HepG2 (cell line): ENCODE data around the gene TM4SF20. TPM values are rescaled to one million over a fixed set of nuclear protein-coding genes. Genes with fewer than 3 reads are reported as not detected.

Experiments
- CBFB ChIP-seq: sonication (generic); formaldehyde crosslinking; IDR thresholded peaks from 2 replicates; pipeline ENCODE4 v1.4.0; 2020; ENCODE audit warnings: missing genetic modification reagents
- CENPT ChIP-seq: sonication (generic); formaldehyde crosslinking; IDR thresholded peaks from 2 replicates; pipeline ENCODE4 v1.8.0; 2022; ENCODE audit warnings: low read depth, mild to moderate bottlenecking, moderate library complexity, missing genetic modification reagents
- KMT2B ChIP-seq: IDR thresholded peaks from 2 replicates; pipeline ENCODE4 v1.6.1; 2016; ENCODE audit warnings: missing genetic modification reagents, missing compliant biosample characterization
- MTERF4 ChIP-seq: sonication (generic); formaldehyde crosslinking; IDR thresholded peaks from 2 replicates; pipeline ENCODE4 v1.8.0; 2023; ENCODE audit warnings: mild to moderate bottlenecking, missing genetic modification reagents
- NR2F6 ChIP-seq, 2 experiments: IDR thresholded peaks; 2 replicates each; pipeline ENCODE4 v1.6.1; 2016; ENCODE audit warnings: antibody characterized with exemption in 1 of 2, mild to moderate bottlenecking in 1 of 2
- PHB2 ChIP-seq: fragments of 450-650 bp; IDR thresholded peaks from 2 replicates; pipeline ENCODE4 v1.6.1; 2018; ENCODE audit not compliant: partially characterized antibody
- SIN3A ChIP-seq: IDR thresholded peaks from 2 replicates; pipeline ENCODE4 v1.6.1; 2011; ENCODE audit warnings: low read depth, mild to moderate bottlenecking, control low read depth, low read length, borderline replicate concordance
- TGIF2 ChIP-seq: IDR thresholded peaks from 2 replicates; pipeline ENCODE4 v1.6.1; 2016; ENCODE audit warnings: control low read depth, missing compliant biosample characterization
- ZFP62 ChIP-seq: sonication (generic); formaldehyde crosslinking; IDR thresholded peaks from 2 replicates; pipeline ENCODE4 v1.4.0; 2020; ENCODE audit warnings: missing genetic modification reagents
- ZNF101 ChIP-seq: sonication (generic); formaldehyde crosslinking; IDR thresholded peaks from 2 replicates; pipeline ENCODE4 v1.4.0; 2020; ENCODE audit warnings: mild to moderate bottlenecking, low read depth, missing genetic modification reagents, borderline replicate concordance
- ZNF451 ChIP-seq: sonication (generic); formaldehyde crosslinking; IDR thresholded peaks from 2 replicates; pipeline ENCODE4 v1.5.0; 2020; ENCODE audit warnings: mild to moderate bottlenecking, missing genetic modification reagents
- polyA plus RNA-seq, 8 experiments: library from polyadenylated mRNA; depleted of rRNA in 3 of 8; stranded (reverse) in 7 of 8; unstranded in 1 of 8; fragments of >200 nt; fragmentation: Illumina TruSeq in 4 of 8; extraction: Trizol in 4 of 8; gene quantifications; 2 replicates each; pipeline versions ENCODE4 v1.2.1 to v1.2.3, GENCODE V29; 2011 to 2016; ENCODE audit warnings: low read depth in 4 of 8, missing spikeins in 1 of 8, mixed read lengths in 1 of 8; ENCODE audit not compliant: insufficient read depth in 1 of 8
- total RNA-seq, 5 experiments: library from RNA; depleted of rRNA; stranded (reverse); fragments of >200 nt; fragmentation: Illumina TruSeq; extraction: Trizol; gene quantifications; 2 replicates each; pipeline ENCODE4 v1.2.3, GENCODE V29; 2016; ENCODE audit warnings: low read depth in 1 of 5
- TF ChIP-seq, protein P1 (sequence below): sonication (generic); formaldehyde crosslinking; IDR thresholded peaks from 2 replicates; pipeline ENCODE4 v1.5.0; 2020; ENCODE audit warnings: mild to moderate bottlenecking, missing genetic modification reagents
- TF ChIP-seq, protein P2 (sequence below): sonication (generic); formaldehyde crosslinking; IDR thresholded peaks from 2 replicates; pipeline ENCODE4 v1.4.0; 2020; ENCODE audit warnings: missing genetic modification reagents, borderline replicate concordance
- TF ChIP-seq, protein P3 (sequence below): sonication (generic); formaldehyde crosslinking; IDR thresholded peaks from 2 replicates; pipeline ENCODE4 v1.4.0; 2020; ENCODE audit warnings: mild to moderate bottlenecking, missing genetic modification reagents
- TF ChIP-seq, protein P4 (sequence below): sonication (generic); formaldehyde crosslinking; IDR thresholded peaks from 2 replicates; pipeline ENCODE4 v1.5.0; 2020; ENCODE audit warnings: missing genetic modification reagents, mild to moderate bottlenecking, borderline replicate concordance
- TF ChIP-seq, protein P5 (sequence below): sonication (generic); IDR thresholded peaks from 2 replicates; pipeline ENCODE4 v1.6.1; 2016; ENCODE audit warnings: low read depth, borderline replicate concordance

TM4SF20 gene
- total and polyA plus RNA-seq, 2 of the 13 experiments (the other 11 are each of a cell fraction or from before 2014, with no cell fraction given) = not detected

DNA sequence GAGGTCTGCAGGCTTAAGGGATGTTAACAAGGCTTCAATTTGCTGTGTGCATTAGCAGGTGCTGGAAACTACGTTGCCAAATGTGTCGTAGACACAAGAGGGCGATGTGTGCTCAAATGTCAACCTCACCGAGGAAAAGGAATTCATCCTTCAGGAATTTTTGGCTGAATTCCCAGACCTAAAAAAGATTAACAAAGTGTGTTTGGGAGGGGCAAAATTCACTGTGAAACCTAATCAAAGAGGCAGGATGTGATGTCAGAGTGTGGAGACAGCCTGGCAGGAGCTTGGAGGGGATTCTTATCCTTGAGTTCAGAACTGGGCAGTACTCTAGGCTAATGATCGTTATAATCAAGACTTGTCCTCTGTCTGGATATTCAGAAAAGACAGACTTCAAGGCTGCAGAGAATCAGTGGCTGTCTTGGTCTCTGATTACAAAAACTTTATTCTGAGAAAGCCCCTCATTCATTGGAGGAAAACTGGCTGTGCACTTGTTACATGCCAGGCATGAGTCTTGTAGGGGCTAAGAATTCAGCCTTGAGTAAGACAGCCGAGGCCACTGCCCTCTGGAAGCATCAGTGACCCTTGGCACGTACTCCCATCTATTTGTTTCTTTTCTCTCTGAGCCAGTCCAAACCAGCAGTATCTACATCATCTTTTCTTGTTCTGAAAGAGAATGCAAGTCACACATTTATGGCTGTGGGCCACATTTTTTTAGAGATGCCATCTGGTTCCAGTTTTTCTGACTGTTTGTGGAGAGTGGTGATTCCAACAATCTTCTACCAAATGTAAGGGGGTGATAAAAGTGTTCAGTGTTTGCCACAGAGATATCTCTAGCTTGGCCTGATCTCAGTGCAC is 27.3 kb upstream of the TM4SF20 start (continued):
- TF ChIP-seq, protein P1, sequence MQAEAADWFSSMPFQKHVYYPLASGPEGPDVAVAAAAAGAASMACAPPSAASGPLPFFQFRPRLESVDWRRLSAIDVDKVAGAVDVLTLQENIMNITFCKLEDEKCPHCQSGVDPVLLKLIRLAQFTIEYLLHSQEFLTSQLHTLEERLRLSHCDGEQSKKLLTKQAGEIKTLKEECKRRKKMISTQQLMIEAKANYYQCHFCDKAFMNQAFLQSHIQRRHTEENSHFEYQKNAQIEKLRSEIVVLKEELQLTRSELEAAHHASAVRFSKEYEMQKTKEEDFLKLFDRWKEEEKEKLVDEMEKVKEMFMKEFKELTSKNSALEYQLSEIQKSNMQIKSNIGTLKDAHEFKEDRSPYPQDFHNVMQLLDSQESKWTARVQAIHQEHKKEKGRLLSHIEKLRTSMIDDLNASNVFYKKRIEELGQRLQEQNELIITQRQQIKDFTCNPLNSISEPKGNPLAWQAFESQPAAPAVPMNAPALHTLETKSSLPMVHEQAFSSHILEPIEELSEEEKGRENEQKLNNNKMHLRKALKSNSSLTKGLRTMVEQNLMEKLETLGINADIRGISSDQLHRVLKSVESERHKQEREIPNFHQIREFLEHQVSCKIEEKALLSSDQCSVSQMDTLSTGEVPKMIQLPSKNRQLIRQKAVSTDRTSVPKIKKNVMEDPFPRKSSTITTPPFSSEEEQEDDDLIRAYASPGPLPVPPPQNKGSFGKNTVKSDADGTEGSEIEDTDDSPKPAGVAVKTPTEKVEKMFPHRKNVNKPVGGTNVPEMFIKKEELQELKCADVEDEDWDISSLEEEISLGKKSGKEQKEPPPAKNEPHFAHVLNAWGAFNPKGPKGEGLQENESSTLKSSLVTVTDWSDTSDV (CRISPR knock-in tag) = no peak
- TF ChIP-seq ZNF101 (CRISPR knock-in tag) = no peak
- no peak for TF ChIP-seq ZNF451 (CRISPR knock-in tag)
- TF ChIP-seq SIN3A = no peak
- no peak for TF ChIP-seq MTERF4 (CRISPR knock-in tag)
- peak; percentile 17; the same call in 1 of the 2 replicates for TF ChIP-seq NR2F6 (IDR thresholded peaks at IDR 0.05)
- TF ChIP-seq NR2F6 (CRISPR knock-in tag; IDR thresholded peaks at IDR 0.05) = peak; percentile 71; the same call in 1 of the 2 replicates
- TF ChIP-seq, protein P2, sequence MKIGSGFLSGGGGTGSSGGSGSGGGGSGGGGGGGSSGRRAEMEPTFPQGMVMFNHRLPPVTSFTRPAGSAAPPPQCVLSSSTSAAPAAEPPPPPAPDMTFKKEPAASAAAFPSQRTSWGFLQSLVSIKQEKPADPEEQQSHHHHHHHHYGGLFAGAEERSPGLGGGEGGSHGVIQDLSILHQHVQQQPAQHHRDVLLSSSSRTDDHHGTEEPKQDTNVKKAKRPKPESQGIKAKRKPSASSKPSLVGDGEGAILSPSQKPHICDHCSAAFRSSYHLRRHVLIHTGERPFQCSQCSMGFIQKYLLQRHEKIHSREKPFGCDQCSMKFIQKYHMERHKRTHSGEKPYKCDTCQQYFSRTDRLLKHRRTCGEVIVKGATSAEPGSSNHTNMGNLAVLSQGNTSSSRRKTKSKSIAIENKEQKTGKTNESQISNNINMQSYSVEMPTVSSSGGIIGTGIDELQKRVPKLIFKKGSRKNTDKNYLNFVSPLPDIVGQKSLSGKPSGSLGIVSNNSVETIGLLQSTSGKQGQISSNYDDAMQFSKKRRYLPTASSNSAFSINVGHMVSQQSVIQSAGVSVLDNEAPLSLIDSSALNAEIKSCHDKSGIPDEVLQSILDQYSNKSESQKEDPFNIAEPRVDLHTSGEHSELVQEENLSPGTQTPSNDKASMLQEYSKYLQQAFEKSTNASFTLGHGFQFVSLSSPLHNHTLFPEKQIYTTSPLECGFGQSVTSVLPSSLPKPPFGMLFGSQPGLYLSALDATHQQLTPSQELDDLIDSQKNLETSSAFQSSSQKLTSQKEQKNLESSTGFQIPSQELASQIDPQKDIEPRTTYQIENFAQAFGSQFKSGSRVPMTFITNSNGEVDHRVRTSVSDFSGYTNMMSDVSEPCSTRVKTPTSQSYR (CRISPR knock-in tag) = no peak
- peak; percentile 71; the same call in 1 of the 2 replicates for TF ChIP-seq KMT2B
- TF ChIP-seq, protein P3, sequence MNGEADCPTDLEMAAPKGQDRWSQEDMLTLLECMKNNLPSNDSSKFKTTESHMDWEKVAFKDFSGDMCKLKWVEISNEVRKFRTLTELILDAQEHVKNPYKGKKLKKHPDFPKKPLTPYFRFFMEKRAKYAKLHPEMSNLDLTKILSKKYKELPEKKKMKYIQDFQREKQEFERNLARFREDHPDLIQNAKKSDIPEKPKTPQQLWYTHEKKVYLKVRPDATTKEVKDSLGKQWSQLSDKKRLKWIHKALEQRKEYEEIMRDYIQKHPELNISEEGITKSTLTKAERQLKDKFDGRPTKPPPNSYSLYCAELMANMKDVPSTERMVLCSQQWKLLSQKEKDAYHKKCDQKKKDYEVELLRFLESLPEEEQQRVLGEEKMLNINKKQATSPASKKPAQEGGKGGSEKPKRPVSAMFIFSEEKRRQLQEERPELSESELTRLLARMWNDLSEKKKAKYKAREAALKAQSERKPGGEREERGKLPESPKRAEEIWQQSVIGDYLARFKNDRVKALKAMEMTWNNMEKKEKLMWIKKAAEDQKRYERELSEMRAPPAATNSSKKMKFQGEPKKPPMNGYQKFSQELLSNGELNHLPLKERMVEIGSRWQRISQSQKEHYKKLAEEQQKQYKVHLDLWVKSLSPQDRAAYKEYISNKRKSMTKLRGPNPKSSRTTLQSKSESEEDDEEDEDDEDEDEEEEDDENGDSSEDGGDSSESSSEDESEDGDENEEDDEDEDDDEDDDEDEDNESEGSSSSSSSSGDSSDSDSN (CRISPR knock-in tag) = no peak
- no peak for TF ChIP-seq TGIF2 (CRISPR knock-in tag)
- no peak for TF ChIP-seq PHB2
- no peak for TF ChIP-seq ZFP62 (CRISPR knock-in tag)
- peak; percentile 57; the same call in 1 of the 2 replicates for TF ChIP-seq CBFB (CRISPR knock-in tag)
- TF ChIP-seq, protein P4, sequence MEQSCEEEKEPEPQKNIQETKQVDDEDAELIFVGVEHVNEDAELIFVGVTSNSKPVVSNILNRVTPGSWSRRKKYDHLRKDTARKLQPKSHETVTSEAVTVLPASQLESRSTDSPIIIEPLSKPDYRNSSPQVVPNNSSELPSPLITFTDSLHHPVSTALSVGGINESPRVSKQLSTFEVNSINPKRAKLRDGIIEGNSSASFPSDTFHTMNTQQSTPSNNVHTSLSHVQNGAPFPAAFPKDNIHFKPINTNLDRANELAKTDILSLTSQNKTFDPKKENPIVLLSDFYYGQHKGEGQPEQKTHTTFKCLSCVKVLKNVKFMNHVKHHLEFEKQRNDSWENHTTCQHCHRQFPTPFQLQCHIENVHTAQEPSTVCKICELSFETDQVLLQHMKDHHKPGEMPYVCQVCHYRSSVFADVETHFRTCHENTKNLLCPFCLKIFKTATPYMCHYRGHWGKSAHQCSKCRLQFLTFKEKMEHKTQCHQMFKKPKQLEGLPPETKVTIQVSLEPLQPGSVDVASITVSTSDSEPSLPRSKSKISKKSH (CRISPR knock-in tag) = no peak
- TF ChIP-seq, protein P5, sequence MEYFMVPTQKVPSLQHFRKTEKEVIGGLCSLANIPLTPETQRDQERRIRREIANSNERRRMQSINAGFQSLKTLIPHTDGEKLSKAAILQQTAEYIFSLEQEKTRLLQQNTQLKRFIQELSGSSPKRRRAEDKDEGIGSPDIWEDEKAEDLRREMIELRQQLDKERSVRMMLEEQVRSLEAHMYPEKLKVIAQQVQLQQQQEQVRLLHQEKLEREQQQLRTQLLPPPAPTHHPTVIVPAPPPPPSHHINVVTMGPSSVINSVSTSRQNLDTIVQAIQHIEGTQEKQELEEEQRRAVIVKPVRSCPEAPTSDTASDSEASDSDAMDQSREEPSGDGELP = peak; percentile 24; the same call in 1 of the 2 replicates
- no peak for TF ChIP-seq CENPT (CRISPR knock-in tag)
